ENCODE results near the gene XIRP2. TPM values are rescaled to one million over a fixed set of nuclear protein-coding genes. Genes with fewer than 3 reads are reported as not detected.

The XIRP2 gene
- total RNA-seq, 2 donors from 2014 or later, result 42.8 to 43.7 TPM

DNA sequence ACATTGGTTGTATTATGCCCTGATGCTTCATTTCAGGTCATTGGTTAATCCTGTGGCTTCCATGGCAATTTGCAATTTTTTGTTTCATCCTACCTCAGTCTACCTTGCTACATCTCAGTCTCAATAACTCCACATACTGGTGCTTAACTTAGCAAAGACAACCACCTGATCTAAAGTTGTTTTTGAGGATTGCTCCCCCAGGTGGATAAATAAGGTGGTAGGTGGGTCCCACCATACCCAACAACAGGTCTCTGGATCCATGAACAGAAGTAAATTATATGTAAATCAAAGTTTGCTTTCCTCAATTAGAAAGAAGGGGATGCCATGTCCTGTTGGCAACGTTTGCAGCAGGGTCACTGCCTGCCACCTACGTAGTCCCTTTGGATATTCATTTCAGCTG, 7.0 kb downstream of the XIRP2 start:
- H3K4me3 ChIP-seq, result no peak overlapping the region
- no peak for DNase-seq (ENCODE audit: low spot score)
- TF ChIP-seq, protein P1, sequence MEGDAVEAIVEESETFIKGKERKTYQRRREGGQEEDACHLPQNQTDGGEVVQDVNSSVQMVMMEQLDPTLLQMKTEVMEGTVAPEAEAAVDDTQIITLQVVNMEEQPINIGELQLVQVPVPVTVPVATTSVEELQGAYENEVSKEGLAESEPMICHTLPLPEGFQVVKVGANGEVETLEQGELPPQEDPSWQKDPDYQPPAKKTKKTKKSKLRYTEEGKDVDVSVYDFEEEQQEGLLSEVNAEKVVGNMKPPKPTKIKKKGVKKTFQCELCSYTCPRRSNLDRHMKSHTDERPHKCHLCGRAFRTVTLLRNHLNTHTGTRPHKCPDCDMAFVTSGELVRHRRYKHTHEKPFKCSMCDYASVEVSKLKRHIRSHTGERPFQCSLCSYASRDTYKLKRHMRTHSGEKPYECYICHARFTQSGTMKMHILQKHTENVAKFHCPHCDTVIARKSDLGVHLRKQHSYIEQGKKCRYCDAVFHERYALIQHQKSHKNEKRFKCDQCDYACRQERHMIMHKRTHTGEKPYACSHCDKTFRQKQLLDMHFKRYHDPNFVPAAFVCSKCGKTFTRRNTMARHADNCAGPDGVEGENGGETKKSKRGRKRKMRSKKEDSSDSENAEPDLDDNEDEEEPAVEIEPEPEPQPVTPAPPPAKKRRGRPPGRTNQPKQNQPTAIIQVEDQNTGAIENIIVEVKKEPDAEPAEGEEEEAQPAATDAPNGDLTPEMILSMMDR (IDR thresholded peaks at IDR 0.05), result no peak
- no peaks in the 10 kb centered on the region for H3K9me3 ChIP-seq
- no peaks in the 10 kb centered on the region for H3K27me3 ChIP-seq
- no peaks in the 10 kb centered on the region for H3K4me1 ChIP-seq
- no peaks in the 10 kb centered on the region for H3K36me3 ChIP-seq
- H3K27ac ChIP-seq, result no peak overlapping the region

- no peak overlapping the region for H3K4me3 ChIP-seq
- H3K4me1 ChIP-seq, result no peaks in the 10 kb centered on the region
- TF ChIP-seq, protein P1 (IDR thresholded peaks at IDR 0.05), result no peak
- H3K36me3 ChIP-seq, result no peaks in the 10 kb centered on the region
- H3K9me3 ChIP-seq, result no peaks in the 10 kb centered on the region
- no peak overlapping the region for H3K27ac ChIP-seq
- DNase-seq (ENCODE audit: low spot score), result no peak
- H3K27me3 ChIP-seq, result no peaks in the 10 kb centered on the region
Observed at GRCh38 chr2:166897666-166898065, 9.4 kb downstream of the XIRP2 start.

DNA sequence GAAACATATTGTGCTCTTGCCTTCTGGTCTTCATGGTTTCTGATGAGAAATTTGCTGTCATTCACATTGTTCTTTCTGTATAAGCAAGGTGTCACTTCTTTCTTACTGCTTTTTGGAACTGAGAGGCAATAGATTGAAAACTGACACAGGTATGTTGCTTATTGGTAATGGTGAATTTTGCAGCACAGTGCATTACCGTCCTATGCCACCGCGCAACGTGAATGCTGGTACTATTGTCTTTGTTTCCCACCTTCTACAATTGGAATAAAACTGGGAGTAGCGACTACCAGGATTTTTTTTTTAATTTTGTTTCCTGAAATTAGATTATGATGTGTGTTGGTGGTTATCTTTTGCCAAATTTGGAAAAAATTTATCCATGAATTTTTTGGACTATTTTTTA, 11.4 kb downstream of the XIRP2 start:
- TF ChIP-seq, protein P1 (IDR thresholded peaks at IDR 0.05), result no peak
- no peak for DNase-seq (ENCODE audit: low spot score)
- no peaks in the 10 kb centered on the region for H3K9me3 ChIP-seq
- no peaks in the 10 kb centered on the region for H3K36me3 ChIP-seq
- no peak overlapping the region for H3K4me3 ChIP-seq
- H3K4me1 ChIP-seq, result no peaks in the 10 kb centered on the region
- no peaks in the 10 kb centered on the region for H3K27me3 ChIP-seq
- no peak overlapping the region for H3K27ac ChIP-seq

- H3K36me3 ChIP-seq, result no peaks in the 10 kb centered on the region
- no peak for DNase-seq (ENCODE audit: low spot score)
- TF ChIP-seq, protein P1 (IDR thresholded peaks at IDR 0.05), result peak in 1 of 2 donors; percentile 20
- H3K27me3 ChIP-seq, result no peaks in the 10 kb centered on the region
- H3K4me1 ChIP-seq, result no peaks in the 10 kb centered on the region
- H3K27ac ChIP-seq, result no peak overlapping the region
- H3K4me3 ChIP-seq, result no peak overlapping the region
- no peaks in the 10 kb centered on the region for H3K9me3 ChIP-seq
Observed at GRCh38 chr2:166900700-166901099, 12.4 kb downstream of the XIRP2 start.

- H3K27me3 ChIP-seq, result no peaks in the 10 kb centered on the region
- TF ChIP-seq, protein P1 (IDR thresholded peaks at IDR 0.05), result no peak
- H3K4me1 ChIP-seq, result no peaks in the 10 kb centered on the region
- no peak for DNase-seq (ENCODE audit: low spot score)
- no peak overlapping the region for H3K27ac ChIP-seq
- H3K36me3 ChIP-seq, result no peaks in the 10 kb centered on the region
- H3K4me3 ChIP-seq, result no peak overlapping the region
- no peaks in the 10 kb centered on the region for H3K9me3 ChIP-seq
Observed at GRCh38 chr2:166901336-166901735, 13.1 kb downstream of the XIRP2 start.

DNA sequence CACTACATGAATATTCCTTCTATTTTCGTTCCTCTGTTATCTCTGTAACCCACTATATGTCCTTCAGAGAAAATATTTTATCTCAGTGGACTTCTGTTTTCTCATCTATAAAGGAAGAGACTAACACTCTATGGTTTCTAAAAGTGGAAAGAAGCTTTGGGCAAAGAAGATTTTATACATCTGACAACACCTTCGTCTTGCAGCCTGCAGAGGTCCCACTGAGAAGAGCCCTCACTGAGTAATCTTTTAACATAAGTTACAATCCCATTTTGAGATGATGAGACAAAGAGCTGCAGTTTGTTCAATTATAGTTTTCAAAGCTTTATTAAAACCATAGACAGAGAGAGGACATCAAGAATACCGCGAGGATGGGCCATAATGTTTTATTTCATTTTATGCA, 28.7 kb downstream of the XIRP2 start:
- no peaks in the 10 kb centered on the region for H3K9me3 ChIP-seq
- no peak for DNase-seq (ENCODE audit: low spot score)
- H3K27ac ChIP-seq, result no peak overlapping the region
- H3K4me3 ChIP-seq, result no peak overlapping the region
- TF ChIP-seq, protein P1 (IDR thresholded peaks at IDR 0.05), result no peak
- H3K4me1 ChIP-seq, result no peaks in the 10 kb centered on the region
- no peaks in the 10 kb centered on the region for H3K36me3 ChIP-seq
- no peaks in the 10 kb centered on the region for H3K27me3 ChIP-seq
